GM23338 (cell line): ENCODE measurements around the gene GPR3. TPM values are rescaled to one million over a fixed set of nuclear protein-coding genes. Genes with fewer than 3 reads are reported as not detected.

Source experiments
- ATAC-seq: fragments of 200-7000 bp; cut with Tn5 transposase; 3 replicates; pipeline ENCODE4 v1.9.1; 2020
- DNase-seq: peaks from one replicate; pipeline ENCODE4 v3.0.0-alpha.2; 2015; ENCODE audit warnings: low spot score
- H2AFZ ChIP-seq: fragments of 200-600 bp; sonication (generic); 2 replicates; pipeline ENCODE4 v1.8.0; 2016; ENCODE audit warnings: antibody characterized with exemption, mild to moderate bottlenecking, moderate library complexity
- H3F3A ChIP-seq: fragments of 200-600 bp; sonication (generic); replicated peaks from 2 replicates; pipeline ENCODE4 v1.8.0; 2017; ENCODE audit warnings: antibody characterized with exemption, mixed run types, low read depth
- H3K27ac ChIP-seq: fragments of 200-600 bp; sonication (generic); 2 replicates; pipeline ENCODE4 v1.6.1; 2016; ENCODE audit warnings: low read depth
- H3K27me3 ChIP-seq: fragments of 200-600 bp; sonication (generic); 2 replicates; pipeline ENCODE4 v1.8.0; 2016; ENCODE audit warnings: mild to moderate bottlenecking, mixed run types, moderate library complexity; ENCODE audit not compliant: insufficient read depth
- H3K36me3 ChIP-seq: fragments of 200-600 bp; sonication (generic); 2 replicates; pipeline ENCODE4 v1.8.0; 2016; ENCODE audit warnings: mild to moderate bottlenecking; ENCODE audit not compliant: insufficient read depth
- H3K4me1 ChIP-seq: fragments of 200-600 bp; sonication (generic); 2 replicates; pipeline ENCODE4 v1.8.0; 2016; ENCODE audit warnings: mild to moderate bottlenecking, moderate library complexity; ENCODE audit not compliant: insufficient read depth
- H3K4me2 ChIP-seq: fragments of 200-600 bp; sonication (generic); 2 replicates; pipeline ENCODE4 v1.7.1; 2017; ENCODE audit warnings: mixed run types
- H3K4me3 ChIP-seq: fragments of 200-600 bp; sonication (generic); 2 replicates; pipeline ENCODE4 v1.6.1; 2016; ENCODE audit warnings: mixed run types
- H3K79me2 ChIP-seq: fragments of 200-600 bp; sonication (generic); replicated peaks from 2 replicates; pipeline ENCODE4 v1.8.0; 2017; ENCODE audit warnings: mild to moderate bottlenecking; ENCODE audit not compliant: insufficient read depth
- H3K9me2 ChIP-seq: fragments of 200-600 bp; sonication (generic); 2 replicates; pipeline ENCODE4 v1.8.0; 2017; ENCODE audit not compliant: insufficient read depth
- H4K20me1 ChIP-seq: fragments of 200-600 bp; sonication (generic); replicated peaks from 2 replicates; pipeline ENCODE4 v1.8.0; 2017; ENCODE audit warnings: mild to moderate bottlenecking; ENCODE audit not compliant: insufficient read depth
- H3K27ac Mint-ChIP-seq: 2 replicates; pipeline ENCODE4 v1.8.0; 2020; ENCODE audit warnings: inconsistent platforms, mild to moderate bottlenecking, moderate library complexity, mixed read lengths
- H3K27me3 Mint-ChIP-seq: 3 replicates; pipeline ENCODE4 v1.8.0; 2022; ENCODE audit warnings: low read depth, mild to moderate bottlenecking, moderate library complexity, mixed read lengths, inconsistent platforms; ENCODE audit not compliant: insufficient read depth, poor library complexity
- H3K36me3 Mint-ChIP-seq: 3 replicates; pipeline ENCODE4 v1.8.0; 2021; ENCODE audit warnings: low read depth, mild to moderate bottlenecking, inconsistent platforms, moderate library complexity, mixed read lengths
- H3K4me1 Mint-ChIP-seq: 3 replicates; pipeline ENCODE4 v1.8.0; 2020; ENCODE audit warnings: mild to moderate bottlenecking, inconsistent platforms, mixed read lengths
- H3K4me3 Mint-ChIP-seq: 3 replicates; pipeline ENCODE4 v1.8.0; 2021; ENCODE audit warnings: moderate library complexity, mild to moderate bottlenecking, inconsistent platforms, mixed read lengths
- H3K9me3 Mint-ChIP-seq: 3 replicates; pipeline ENCODE4 v1.8.0; 2020; ENCODE audit warnings: moderate library complexity, mild to moderate bottlenecking, inconsistent platforms, mixed read lengths
- CREB1 ChIP-seq: fragments of 250-450 bp; sonication (Bioruptor Pico); IDR thresholded peaks from 2 replicates; pipeline ENCODE4 v1.5.0; 2020; ENCODE audit warnings: low read depth, mild to moderate bottlenecking, moderate library complexity
- CTCF ChIP-seq, 2 experiments: fragments of 200-600 bp in 1 of 2; sonication (generic) in 1 of 2; conservative IDR thresholded peaks; 2 replicates each; pipeline versions ENCODE4 v1.5.1 to v1.6.1; 2016 to 2017; ENCODE audit warnings: antibody characterized with exemption in 2 of 2, low read depth in 2 of 2, mild to moderate bottlenecking in 2 of 2, moderate library complexity in 1 of 2
- ETS1 ChIP-seq: IDR thresholded peaks from 2 replicates; pipeline ENCODE4 v1.6.1; 2016; ENCODE audit warnings: antibody characterized with exemption
- EZH2 ChIP-seq: fragments of 200-600 bp; sonication (generic); IDR thresholded peaks from one replicate; pipeline ENCODE4 v1.8.0; 2017; ENCODE audit warnings: antibody characterized with exemption, mild to moderate bottlenecking, low read depth; ENCODE audit not compliant: unreplicated experiment
- EZH2phosphoT487 ChIP-seq: fragments of 200-600 bp; sonication (generic); IDR thresholded peaks from one replicate; pipeline ENCODE4 v1.8.1; 2018; ENCODE audit warnings: antibody characterized with exemption; ENCODE audit not compliant: unreplicated experiment
- POLR2AphosphoS5 ChIP-seq: IDR thresholded peaks from 2 replicates; pipeline ENCODE4 v1.6.1; 2016; ENCODE audit warnings: antibody characterized with exemption, low read depth
- REST ChIP-seq: IDR thresholded peaks from one replicate; pipeline ENCODE4 v1.6.1; 2018; ENCODE audit warnings: antibody characterized with exemption; ENCODE audit not compliant: unreplicated experiment
- ZNF331 ChIP-seq: fragments of 250-450 bp; sonication (Bioruptor Pico); IDR thresholded peaks from 2 replicates; pipeline ENCODE4 v1.5.0; 2020; ENCODE audit warnings: low read depth, mild to moderate bottlenecking, moderate library complexity
- polyA plus RNA-seq: library from polyadenylated mRNA; unstranded; fragments of >200 nt; fragmentation: Nextera tagmentation; extraction: Ambion mirVana; gene quantifications from 2 replicates; pipeline ENCODE4 v1.2.1, GENCODE V29; 2016
- total RNA-seq: library from RNA; depleted of rRNA; stranded (reverse); fragments of >200 nt; shearing (Covaris generic); gene quantifications from 2 replicates; pipeline ENCODE4 v1.2.3, GENCODE V29; 2014

GPR3 gene
- total and polyA plus RNA-seq, 2 experiments from 2014 or later: 5.9 to 9.1 TPM

- TF ChIP-seq ETS1 (no peak), CREB1 (CRISPR knock-in tag) (no peak), REST (no peak), ZNF331 (CRISPR knock-in tag) (no peak), EZH2 (no peak), CTCF (conservative IDR thresholded peaks at IDR 0.05; ENCODE audit: low read depth in 2 of 2) (no peak), POLR2AphosphoS5 (no peak)
These were observed 48.8 kb upstream of the GPR3 start (continued) for GRCh38 chr1:27343639-27344025.

DNA sequence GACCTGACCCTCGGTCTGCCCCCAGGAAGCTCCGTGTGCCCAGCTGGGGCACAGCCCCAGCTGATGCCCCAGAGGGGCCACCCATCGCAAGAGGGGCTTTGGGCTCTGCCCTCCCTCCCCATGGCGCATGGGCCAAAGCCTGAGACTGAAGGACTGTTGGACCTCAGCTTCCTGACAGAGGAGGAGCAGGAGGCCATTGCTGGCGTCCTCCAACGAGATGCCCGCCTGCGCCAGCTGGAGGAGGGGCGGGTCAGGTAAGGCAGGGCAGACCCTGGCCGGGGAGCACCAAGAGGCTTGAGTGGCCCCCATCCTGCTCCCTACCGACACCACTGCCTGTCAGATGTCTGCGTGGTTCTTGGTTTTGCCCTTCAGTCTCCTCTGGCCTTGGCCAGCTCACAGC, 47.1 kb upstream of the GPR3 start:
- no peak overlapping the region for H3K27ac Mint-ChIP-seq
- H3K9me2 ChIP-seq: no peaks in the 10 kb centered on the region
- ATAC-seq (no peak), DNase-seq (no peak)
- H3K27me3 ChIP-seq: peaks cover 4% of the 10 kb centered on the region; the same call in 1 of the 2 replicates
- H3K4me1 ChIP-seq: peaks cover 18% of the 10 kb centered on the region; the same call in 1 of the 2 replicates
- peaks cover 7% of the 10 kb centered on the region for H3K79me2 ChIP-seq
- no peaks in the 10 kb centered on the region; the same call in 2 of the 3 replicates for H3K9me3 Mint-ChIP-seq
- no peak overlapping the region for H3K4me2 ChIP-seq
- H3K36me3 Mint-ChIP-seq: peaks cover 9% of the 10 kb centered on the region
- H3K27me3 Mint-ChIP-seq: peaks cover 21% of the 10 kb centered on the region
- peaks cover 12% of the 10 kb centered on the region; the same call in 1 of the 2 replicates for H3F3A ChIP-seq
- H4K20me1 ChIP-seq: no peaks in the 10 kb centered on the region; the same call in 1 of the 2 replicates
- H3K36me3 ChIP-seq: no peaks in the 10 kb centered on the region
- peaks cover 32% of the 10 kb centered on the region for H3K4me1 Mint-ChIP-seq
- H3K4me3 Mint-ChIP-seq: no peak overlapping the region
- no peak overlapping the region for H3K4me3 ChIP-seq
- H3K27ac ChIP-seq: no peak overlapping the region
- no peak overlapping the region for H2AFZ ChIP-seq
- TF ChIP-seq EZH2phosphoT487: no peak
- no peak for TF ChIP-seq REST
- no peak for TF ChIP-seq CREB1 (CRISPR knock-in tag)
- no peak for TF ChIP-seq ZNF331 (CRISPR knock-in tag)
- TF ChIP-seq CTCF (conservative IDR thresholded peaks at IDR 0.05; ENCODE audit: low read depth in 2 of 2): no peak
